ENCODE measurements around the gene CLASP1.
"Not testable (repeated sequence)": the region's sequence is repeated elsewhere in the genome, so short reads cannot be mapped to it uniquely, and the experiment has no call there.

DNA sequence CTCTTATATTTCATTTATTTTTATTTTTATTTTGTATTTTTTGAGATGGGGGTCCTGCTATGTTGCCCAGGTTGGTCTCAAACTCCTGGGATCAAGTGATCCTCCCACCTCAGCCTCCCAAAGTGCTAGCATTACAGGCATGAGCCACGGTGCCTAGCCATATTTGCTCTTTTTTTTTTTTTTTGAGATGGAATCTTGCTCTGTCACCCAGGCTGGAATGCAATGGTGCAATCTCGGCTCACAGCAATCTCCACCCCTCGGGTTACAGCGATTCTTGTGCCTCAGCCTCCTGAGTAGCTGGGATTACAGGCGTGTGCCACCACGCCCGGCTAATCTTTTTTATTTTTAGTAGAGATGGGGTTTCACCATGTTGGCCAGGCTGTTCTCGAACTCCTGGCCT lies 317.9 kb downstream of the CLASP1 start:
- not testable (repeated sequence) for TF ChIP-seq CTCF, POLR2A (IDR thresholded peaks at IDR 0.05)
